Epithelial cell of esophagus (primary cell): Measurements from ENCODE around the gene GBF1.

ENCODE experiments used
- DNase-seq: peaks from one replicate; pipeline ENCODE4 v3.0.0; 2010; ENCODE audit warnings: low read depth
- H3K4me3 ChIP-seq: 2 replicates; pipeline ENCODE4 v1.5.1; 2011; ENCODE audit warnings: mild to moderate bottlenecking, low read length, control low read depth
- CTCF ChIP-seq: IDR thresholded peaks from 2 replicates; pipeline ENCODE4 v1.5.1; 2011; ENCODE audit warnings: low read depth, mild to moderate bottlenecking, low read length, control low read depth, inconsistent platforms; ENCODE audit not compliant: insufficient read depth; ENCODE audit errors: missing control alignments

GBF1 gene

GRCh38 chr10:102233997-102234396, 11.3 kb upstream of the GBF1 start:
- no peak for DNase-seq
- H3K4me3 ChIP-seq = no peak overlapping the region
- TF ChIP-seq CTCF = no peak

GRCh38 chr10:102234888-102235597, 10.3 kb upstream of the GBF1 start:
- H3K4me3 ChIP-seq = no peak overlapping the region
- DNase-seq = no peak
- no peak for TF ChIP-seq CTCF

- TF ChIP-seq CTCF = no peak
- peak; percentile 89 for DNase-seq
- H3K4me3 ChIP-seq = no peak overlapping the region
Measured at GRCh38 chr10:102235598-102235920, 9.8 kb upstream of the GBF1 start.

- TF ChIP-seq CTCF = no peak
- no peak overlapping the region for H3K4me3 ChIP-seq
- no peak for DNase-seq
Measured at GRCh38 chr10:102236006-102236405, 9.3 kb upstream of the GBF1 start.

- H3K4me3 ChIP-seq = no peak overlapping the region
- no peak for TF ChIP-seq CTCF
- no peak for DNase-seq
Measured at GRCh38 chr10:102237711-102238252, 7.5 kb upstream of the GBF1 start.

GRCh38 chr10:102240467-102241031, 4.8 kb upstream of the GBF1 start:
- H3K4me3 ChIP-seq = peak overlapping the region; percentile 59
- no peak for TF ChIP-seq CTCF
- DNase-seq = no peak

GRCh38 chr10:102241032-102241443, 4.3 kb upstream of the GBF1 start:
- no peak for DNase-seq
- no peak for TF ChIP-seq CTCF
- H3K4me3 ChIP-seq = peak overlapping the region; percentile 59
